SK-N-MC (cell line): ENCODE measurements around the gene GPS2.

Experiments used
- DNase-seq: peaks from one replicate; pipeline ENCODE4 v3.0.0-alpha.2; 2011; ENCODE audit warnings: low read depth, low spot score
- H3K27ac ChIP-seq: fragments of 200-600 bp; sonication (generic); 2 replicates; pipeline ENCODE4 v1.5.1; 2016; ENCODE audit warnings: mixed run types
- H3K36me3 ChIP-seq: fragments of 200-600 bp; sonication (generic); 2 replicates; pipeline ENCODE4 v1.6.1; 2017; ENCODE audit warnings: antibody characterized with exemption, low read length, mixed read lengths; ENCODE audit not compliant: insufficient read depth
- H3K4me3 ChIP-seq: fragments of 200-600 bp; sonication (generic); 2 replicates; pipeline ENCODE4 v1.5.1; 2016
- H3K9ac ChIP-seq: fragments of 200-600 bp; sonication (generic); 2 replicates; pipeline ENCODE4 v1.8.0; 2017; ENCODE audit warnings: mixed run types, mixed read lengths; ENCODE audit not compliant: insufficient read length
- H3K9me3 ChIP-seq: fragments of 200-600 bp; sonication (generic); 2 replicates; pipeline ENCODE4 v1.6.1; 2017; ENCODE audit warnings: low read depth, mild to moderate bottlenecking, antibody characterized with exemption, low read length, moderate library complexity, mixed read lengths
- EZH2 ChIP-seq: fragments of 200-600 bp; sonication (generic); IDR thresholded peaks from one replicate; pipeline ENCODE4 v1.6.1; 2017; ENCODE audit warnings: antibody characterized with exemption
- FOXP2 ChIP-seq: optimal IDR thresholded peaks from 2 replicates; pipeline ENCODE3; 2011; ENCODE audit warnings: mild to moderate bottlenecking, moderate library complexity; ENCODE audit not compliant: insufficient read depth; ENCODE audit errors: extremely low read length, control extremely low read depth
- POLR2AphosphoS5 ChIP-seq: IDR thresholded peaks from 2 replicates; pipeline ENCODE4 v1.6.1; 2012; ENCODE audit warnings: mild to moderate bottlenecking, low read depth, low read length, borderline replicate concordance

Gene GPS2

GRCh38 chr17:7282752-7283321 is 32.3 kb downstream of the GPS2 start:
- H3K4me3 ChIP-seq = no peak overlapping the region
- no peaks in the 10 kb centered on the region for H3K9me3 ChIP-seq
- H3K27ac ChIP-seq = no peak overlapping the region
- DNase-seq = no peak
- no peak for TF ChIP-seq POLR2AphosphoS5
- TF ChIP-seq FOXP2 = no peak
- TF ChIP-seq EZH2 = no peak
- no peaks in the 10 kb centered on the region for H3K36me3 ChIP-seq
- no peak overlapping the region for H3K9ac ChIP-seq

DNA sequence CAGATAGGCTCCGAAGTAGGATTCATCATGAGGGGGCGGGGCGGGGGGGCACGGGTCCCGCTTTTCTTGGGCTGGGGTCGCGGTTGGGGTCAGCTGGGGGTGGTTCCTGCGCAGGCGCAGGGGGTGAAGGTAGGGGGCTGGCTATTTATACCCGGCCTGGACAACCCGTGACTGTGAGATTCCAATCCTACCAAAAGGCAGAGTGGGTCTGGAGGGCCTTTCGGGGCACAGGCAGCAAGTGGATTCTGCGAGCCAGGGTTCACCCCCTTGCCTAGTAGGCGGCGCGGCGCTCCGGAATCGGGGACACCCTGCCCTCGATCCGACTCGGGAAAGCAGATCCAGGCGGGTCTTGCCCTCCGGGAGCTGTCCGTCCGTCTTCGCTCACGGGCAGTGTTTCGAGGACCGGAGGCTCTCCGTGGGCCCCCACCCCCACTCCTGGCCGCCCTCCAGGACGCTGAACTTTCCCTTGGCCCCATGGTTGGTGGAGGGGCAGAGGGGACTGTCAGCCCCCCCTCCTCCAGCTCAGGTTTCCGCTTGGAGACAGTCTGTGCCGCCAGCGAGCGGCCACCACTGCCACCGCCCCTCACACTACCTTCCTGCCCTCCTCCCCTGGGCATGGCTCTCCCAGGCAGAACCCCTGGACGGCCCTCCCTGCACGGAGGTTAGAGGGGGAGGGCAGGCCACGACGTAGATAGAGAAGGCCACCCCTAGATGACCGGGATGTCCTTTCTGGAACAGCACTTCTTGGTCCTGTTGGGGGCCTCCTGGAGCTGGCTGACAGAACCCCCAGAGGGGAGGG is 33.0 kb downstream of the GPS2 start:
- peak overlapping the region; percentile 87 for H3K4me3 ChIP-seq
- H3K9me3 ChIP-seq = no peaks in the 10 kb centered on the region
- no peak overlapping the region for H3K27ac ChIP-seq
- DNase-seq = no peak
- TF ChIP-seq FOXP2 (no peak), EZH2 (no peak), POLR2AphosphoS5 (no peak)
- no peaks in the 10 kb centered on the region for H3K36me3 ChIP-seq
- H3K9ac ChIP-seq = peak overlapping the region; percentile 64

DNA sequence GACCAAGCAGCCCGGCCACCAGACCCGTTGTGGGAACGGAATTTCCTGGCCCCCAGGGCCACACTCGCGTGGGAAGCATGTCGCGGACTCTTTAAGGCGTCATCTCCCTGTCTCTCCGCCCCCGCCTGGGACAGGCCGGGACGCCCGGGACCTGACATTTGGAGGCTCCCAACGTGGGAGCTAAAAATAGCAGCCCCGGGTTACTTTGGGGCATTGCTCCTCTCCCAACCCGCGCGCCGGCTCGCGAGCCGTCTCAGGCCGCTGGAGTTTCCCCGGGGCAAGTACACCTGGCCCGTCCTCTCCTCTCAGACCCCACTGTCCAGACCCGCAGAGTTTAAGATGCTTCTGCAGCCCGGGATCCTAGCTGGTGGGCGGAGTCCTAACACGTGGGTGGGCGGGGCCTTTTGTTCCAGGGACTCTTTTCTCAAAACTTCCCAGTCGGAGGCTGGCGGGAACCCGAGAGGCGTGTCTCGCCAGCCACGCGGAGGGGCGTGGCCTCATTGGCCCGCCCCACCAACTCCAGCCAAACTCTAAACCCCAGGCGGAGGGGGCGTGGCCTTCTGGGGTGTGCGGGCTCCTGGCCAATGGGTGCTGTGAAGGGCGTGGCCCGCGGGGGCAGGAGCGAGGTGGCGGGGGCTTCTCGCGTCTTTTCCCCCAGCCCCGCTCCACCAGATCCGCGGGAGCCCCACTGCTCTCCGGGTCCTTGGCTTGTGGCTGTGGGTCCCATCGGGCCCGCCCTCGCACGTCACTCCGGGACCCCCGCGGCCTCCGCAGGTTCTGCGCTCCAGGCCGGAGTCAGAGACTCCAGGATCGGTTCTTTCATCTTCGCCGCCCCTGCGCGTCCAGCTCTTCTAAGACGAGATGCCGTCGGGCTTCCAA is 33.8 kb downstream of the GPS2 start, which contains the start of gene SLC2A4:
SLC2A4 (plus strand) TSS at position 645 of the 879 bp plus-strand sequence; CDS start at position 862, 217 bp downstream.
- peak within 1 kb of the TSS; percentile 64 for H3K9ac ChIP-seq
- DNase-seq = peak; percentile 61
- H3K9me3 ChIP-seq = no peaks in the 10 kb centered on the region
- no peaks in the 10 kb centered on the region for H3K36me3 ChIP-seq
- no peak within 1 kb of the TSS for H3K27ac ChIP-seq
- H3K4me3 ChIP-seq = peak within 1 kb of the TSS; percentile 87
- TF ChIP-seq FOXP2 (no peak), EZH2 (no peak)

GRCh38 chr17:7280519-7281073 is 34.6 kb downstream of the GPS2 start:
- DNase-seq = no peak
- no peak overlapping the region for H3K27ac ChIP-seq
- peak overlapping the region; percentile 87 for H3K4me3 ChIP-seq
- H3K36me3 ChIP-seq = no peaks in the 10 kb centered on the region
- TF ChIP-seq POLR2AphosphoS5 (no peak), EZH2 (no peak), FOXP2 (no peak)
- H3K9me3 ChIP-seq = no peaks in the 10 kb centered on the region
- H3K9ac ChIP-seq = peak overlapping the region; percentile 13

DNA sequence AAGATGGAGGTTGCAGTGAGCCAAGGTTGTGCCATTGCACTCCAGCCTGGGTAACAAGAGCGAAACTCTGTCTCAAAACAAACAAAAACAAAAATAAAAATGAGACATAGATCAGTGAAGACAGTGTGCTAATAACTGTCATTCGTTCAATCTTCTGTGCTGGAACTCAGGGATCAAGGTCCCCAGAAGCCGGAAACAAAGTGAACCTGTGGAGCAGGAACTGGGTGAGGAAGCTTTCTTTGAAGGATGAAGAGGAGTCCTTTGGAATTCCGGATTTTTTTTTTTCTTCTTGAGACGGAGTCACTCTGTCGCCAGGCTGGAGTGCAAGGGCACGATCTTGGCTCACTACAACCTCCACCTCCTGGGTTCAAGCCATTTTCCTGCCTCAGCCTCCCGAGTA is 35.7 kb downstream of the GPS2 start:
- Histone ChIP-seq H3K27ac (no peak overlapping the region), H3K36me3 (no peaks in the 10 kb centered on the region), H3K4me3 (no peak overlapping the region), H3K9ac (no peak overlapping the region), H3K9me3 (no peaks in the 10 kb centered on the region)
- no peak for TF ChIP-seq EZH2
- no peak for TF ChIP-seq POLR2AphosphoS5
- TF ChIP-seq FOXP2 = no peak
- DNase-seq = no peak

- no peak for DNase-seq
- Histone ChIP-seq H3K36me3 (no peaks in the 10 kb centered on the region), H3K27ac (no peak overlapping the region), H3K9me3 (no peaks in the 10 kb centered on the region), H3K9ac (no peak overlapping the region), H3K4me3 (no peak overlapping the region)
- no peak for TF ChIP-seq FOXP2
- no peak for TF ChIP-seq POLR2AphosphoS5
- no peak for TF ChIP-seq EZH2
Measured at GRCh38 chr17:7266784-7267183, 48.4 kb downstream of the GPS2 start.

DNA sequence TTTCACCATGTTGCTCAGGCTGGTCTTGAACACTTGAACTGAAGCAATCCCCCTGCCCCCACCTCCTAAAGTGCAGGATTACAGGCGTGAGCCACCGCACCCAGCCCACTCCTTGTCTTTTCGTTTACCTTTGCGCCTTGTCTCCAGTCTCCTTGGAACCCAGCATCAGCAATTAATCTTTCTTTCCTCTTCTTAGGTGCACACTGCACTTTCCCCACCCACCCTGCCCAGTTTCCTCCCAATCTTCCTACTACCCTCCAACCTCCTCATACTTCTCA is 51.4 kb downstream of the GPS2 start:
- TF ChIP-seq EZH2 (no peak), POLR2AphosphoS5 (no peak), FOXP2 (no peak)
- no peaks in the 10 kb centered on the region for H3K9me3 ChIP-seq
- no peak overlapping the region for H3K9ac ChIP-seq
- H3K36me3 ChIP-seq = peaks cover 13% of the 10 kb centered on the region
- no peak for DNase-seq
- H3K4me3 ChIP-seq = no peak overlapping the region
- no peak overlapping the region for H3K27ac ChIP-seq
